OCI-LY7 (cell line): ENCODE measurements around the gene PAQR4.

ENCODE experiments used
- CTCF ChIP-seq: fragments of 200-600 bp; sonication (generic); conservative IDR thresholded peaks from 2 replicates; pipeline ENCODE4 v1.5.1; 2014; ENCODE audit warnings: mild to moderate bottlenecking, antibody characterized with exemption, low read length, moderate library complexity, mixed read lengths
- EZH2phosphoT487 ChIP-seq: fragments of 200-600 bp; sonication (generic); IDR thresholded peaks from 2 replicates; pipeline ENCODE4 v1.6.1; 2018; ENCODE audit warnings: low read depth, borderline replicate concordance, mild to moderate bottlenecking, mixed run types, antibody characterized with exemption, low read length, moderate library complexity, mixed read lengths

- TF ChIP-seq EZH2phosphoT487 = no peak
- TF ChIP-seq CTCF = no peak
These were observed 53.7 kb downstream of the PAQR4 start for GRCh38 chr16:3022684-3023414.
